Stimulated activated CD8-positive, alpha-beta memory T cell treated with anti-CD3 and anti-CD28 coated beads, Interleukin-7, amount 100 ng/mL, for 24 hours (primary cell): ENCODE results near the gene CMTM7.

Source experiments
- DNase-seq: peaks from one replicate; pipeline ENCODE4 v3.0.0-alpha.2; 2020; ENCODE audit warnings: low read depth

The CMTM7 gene

GRCh38 chr3:32391643-32392535, at the start of gene CMTM7:
TSS of gene CMTM7 (plus strand) at chr3:32391853. CDS start at chr3:32391907, 54 bp downstream.
- DNase-seq = peak; percentile 30

GRCh38 chr3:32347343-32348125, 44.1 kb upstream of the CMTM7 start:
- DNase-seq = no peak

- no peak for DNase-seq
These were observed 42.5 kb upstream of the CMTM7 start for GRCh38 chr3:32349184-32349583.

GRCh38 chr3:32352563-32352962, 39.1 kb upstream of the CMTM7 start:
- DNase-seq = no peak

GRCh38 chr3:32353351-32353750, 38.3 kb upstream of the CMTM7 start:
- DNase-seq = no peak

- no peak for DNase-seq
These were observed 37.3 kb upstream of the CMTM7 start for GRCh38 chr3:32354362-32354778.

- no peak for DNase-seq
These were observed 35.8 kb upstream of the CMTM7 start for GRCh38 chr3:32355751-32356291.

GRCh38 chr3:32359766-32360492, 31.7 kb upstream of the CMTM7 start:
- DNase-seq = no peak

GRCh38 chr3:32360493-32360827, 31.2 kb upstream of the CMTM7 start:
- no peak for DNase-seq

GRCh38 chr3:32366638-32367397, 24.8 kb upstream of the CMTM7 start:
- DNase-seq = no peak

- no peak for DNase-seq
These were observed 24.2 kb upstream of the CMTM7 start for GRCh38 chr3:32367442-32367841.

- DNase-seq = no peak
These were observed 20.0 kb upstream of the CMTM7 start for GRCh38 chr3:32371461-32372212.

GRCh38 chr3:32372213-32372490, 19.5 kb upstream of the CMTM7 start:
- DNase-seq = no peak

- no peak for DNase-seq
These were observed 18.4 kb upstream of the CMTM7 start for GRCh38 chr3:32373276-32373675.

- DNase-seq = no peak
These were observed 17.8 kb upstream of the CMTM7 start for GRCh38 chr3:32373844-32374243.

GRCh38 chr3:32374788-32375595, 16.7 kb upstream of the CMTM7 start:
- DNase-seq = no peak

GRCh38 chr3:32375596-32375930, 16.1 kb upstream of the CMTM7 start:
- no peak for DNase-seq

GRCh38 chr3:32376115-32376514, 15.5 kb upstream of the CMTM7 start:
- DNase-seq = no peak

GRCh38 chr3:32379831-32380500, 11.7 kb upstream of the CMTM7 start:
- no peak for DNase-seq

- no peak for DNase-seq
These were observed 9.7 kb upstream of the CMTM7 start for GRCh38 chr3:32381922-32382321.
